LNCAP (cell line): ENCODE data around the gene PSTK.

Experiments used
- TF ChIP-seq, protein P1 (sequence below): fragments of 450-650 bp; IDR thresholded peaks from 2 replicates; pipeline ENCODE4 v1.5.1; 2017; ENCODE audit warnings: mild to moderate bottlenecking

The PSTK gene

DNA sequence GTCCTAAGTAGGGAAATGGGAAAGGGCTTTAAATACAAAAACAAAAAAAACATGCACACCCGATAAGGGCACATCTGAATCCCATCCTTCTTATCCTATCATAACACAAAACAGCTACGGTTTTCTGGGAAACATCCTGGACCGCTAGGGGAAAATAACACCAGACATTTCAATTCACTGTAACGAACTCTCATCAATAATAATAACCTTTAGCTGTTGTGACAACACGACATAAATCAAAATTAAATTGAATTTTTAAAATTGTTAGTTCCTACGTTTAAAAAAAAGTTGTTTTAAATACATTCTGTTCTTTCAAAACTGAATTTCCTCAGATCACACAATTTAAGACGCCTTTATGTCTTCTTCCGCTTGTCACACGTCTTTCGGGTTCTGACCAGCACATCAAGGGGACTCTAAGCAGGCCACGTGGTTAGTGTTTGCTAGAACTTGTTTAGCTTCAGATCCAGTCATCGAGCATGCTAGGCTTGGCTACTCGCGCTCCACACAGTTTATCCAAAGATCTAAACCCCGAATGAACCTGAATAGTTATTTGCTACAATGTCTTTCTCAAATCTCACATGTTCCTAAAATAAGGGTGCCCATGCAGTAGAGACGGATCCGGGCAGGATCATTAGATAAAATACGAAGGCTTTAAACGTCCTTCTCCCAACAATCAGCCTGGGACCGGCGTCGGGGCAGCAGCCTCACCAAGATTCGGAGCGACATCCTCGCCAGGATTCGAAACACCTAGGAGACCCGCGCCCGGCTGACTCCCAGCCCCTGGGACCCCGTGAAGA is 27.6 kb downstream of the PSTK start:
- TF ChIP-seq, protein P1, sequence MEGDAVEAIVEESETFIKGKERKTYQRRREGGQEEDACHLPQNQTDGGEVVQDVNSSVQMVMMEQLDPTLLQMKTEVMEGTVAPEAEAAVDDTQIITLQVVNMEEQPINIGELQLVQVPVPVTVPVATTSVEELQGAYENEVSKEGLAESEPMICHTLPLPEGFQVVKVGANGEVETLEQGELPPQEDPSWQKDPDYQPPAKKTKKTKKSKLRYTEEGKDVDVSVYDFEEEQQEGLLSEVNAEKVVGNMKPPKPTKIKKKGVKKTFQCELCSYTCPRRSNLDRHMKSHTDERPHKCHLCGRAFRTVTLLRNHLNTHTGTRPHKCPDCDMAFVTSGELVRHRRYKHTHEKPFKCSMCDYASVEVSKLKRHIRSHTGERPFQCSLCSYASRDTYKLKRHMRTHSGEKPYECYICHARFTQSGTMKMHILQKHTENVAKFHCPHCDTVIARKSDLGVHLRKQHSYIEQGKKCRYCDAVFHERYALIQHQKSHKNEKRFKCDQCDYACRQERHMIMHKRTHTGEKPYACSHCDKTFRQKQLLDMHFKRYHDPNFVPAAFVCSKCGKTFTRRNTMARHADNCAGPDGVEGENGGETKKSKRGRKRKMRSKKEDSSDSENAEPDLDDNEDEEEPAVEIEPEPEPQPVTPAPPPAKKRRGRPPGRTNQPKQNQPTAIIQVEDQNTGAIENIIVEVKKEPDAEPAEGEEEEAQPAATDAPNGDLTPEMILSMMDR, result no peak

DNA sequence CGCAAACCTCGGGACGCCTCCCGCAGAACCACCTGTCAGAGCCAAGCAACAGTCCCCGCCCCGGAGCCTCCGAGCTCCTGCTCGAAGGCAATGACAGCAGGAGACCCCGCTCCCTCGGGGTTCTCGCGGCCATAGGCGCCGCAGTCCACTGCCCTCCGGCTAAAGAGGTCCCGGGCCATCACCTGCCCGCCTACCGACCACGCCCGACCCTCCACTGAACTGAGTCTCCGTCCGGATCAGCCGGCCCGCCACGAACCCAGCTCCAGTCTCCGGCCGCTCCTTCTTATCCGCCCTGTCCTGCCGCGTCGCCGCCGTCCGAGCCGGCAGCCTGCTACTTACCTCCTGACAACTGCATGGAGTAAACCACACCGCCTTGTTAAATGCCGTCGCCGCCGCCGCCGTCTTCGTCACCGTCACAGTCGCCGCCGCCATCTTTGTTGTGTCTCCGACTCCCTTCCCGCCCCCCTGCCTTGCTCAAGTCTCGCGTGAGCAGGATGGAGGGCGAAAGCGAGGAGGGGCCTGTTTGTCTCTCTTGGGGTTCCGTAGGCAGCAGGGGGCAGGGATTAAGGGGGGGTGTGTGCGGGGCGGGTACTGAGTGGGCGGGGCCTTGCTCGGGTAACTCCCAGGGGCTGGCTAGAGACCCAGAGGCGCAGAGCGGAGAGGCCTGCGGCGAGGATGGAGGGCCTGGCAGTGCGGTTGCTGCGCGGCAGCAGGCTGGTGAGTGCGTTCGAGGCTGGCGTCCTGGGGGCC is 28.3 kb downstream of the PSTK start, which contains the start of the genes ACADSB and IKZF5:
Gene ACADSB (plus strand): TSS at position 652 of the 750 bp plus-strand sequence. CDS start 24 bp downstream, at position 676.
Gene IKZF5 (minus strand): TSS at position 441 of the 750 bp plus-strand sequence. CDS start 10,170 bp downstream, outside the sequence.
- TF ChIP-seq, protein P1, result no peak

DNA sequence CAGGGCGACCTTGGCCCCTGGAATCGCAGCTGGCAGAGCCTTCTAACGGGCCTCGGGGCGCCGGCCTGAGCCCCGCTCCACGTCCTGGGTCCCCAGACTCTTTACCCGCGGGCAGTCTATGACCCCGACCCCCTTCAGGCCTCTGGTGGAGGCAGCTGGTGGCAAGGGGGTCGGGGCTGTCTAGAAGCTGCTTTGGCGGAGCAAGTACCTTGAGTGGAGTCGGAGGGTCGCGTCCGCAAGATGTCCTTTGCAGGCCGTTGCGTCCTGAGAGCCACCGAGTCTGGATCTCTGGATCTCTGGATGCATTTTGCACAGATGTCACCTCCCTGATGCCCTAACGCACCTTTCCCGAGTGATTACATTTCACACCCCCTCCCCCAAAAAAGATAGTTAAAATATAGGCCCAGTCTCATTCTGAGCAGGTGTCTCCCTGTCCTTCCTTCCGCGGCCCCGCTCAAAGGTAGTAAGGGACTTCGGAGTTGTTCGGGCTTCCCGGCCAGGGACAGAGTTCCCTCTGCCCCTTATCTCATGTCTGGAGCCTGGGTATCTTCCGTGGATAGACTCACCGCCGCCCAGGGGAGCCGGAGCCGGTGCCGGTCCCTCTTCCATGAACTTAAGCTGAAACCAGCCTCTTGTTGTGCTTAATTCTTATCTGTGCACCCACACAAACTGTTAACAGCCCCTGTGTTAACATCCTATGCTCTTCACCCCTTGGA is 29.1 kb downstream of the PSTK start:
- TF ChIP-seq, protein P1, result no peak

DNA sequence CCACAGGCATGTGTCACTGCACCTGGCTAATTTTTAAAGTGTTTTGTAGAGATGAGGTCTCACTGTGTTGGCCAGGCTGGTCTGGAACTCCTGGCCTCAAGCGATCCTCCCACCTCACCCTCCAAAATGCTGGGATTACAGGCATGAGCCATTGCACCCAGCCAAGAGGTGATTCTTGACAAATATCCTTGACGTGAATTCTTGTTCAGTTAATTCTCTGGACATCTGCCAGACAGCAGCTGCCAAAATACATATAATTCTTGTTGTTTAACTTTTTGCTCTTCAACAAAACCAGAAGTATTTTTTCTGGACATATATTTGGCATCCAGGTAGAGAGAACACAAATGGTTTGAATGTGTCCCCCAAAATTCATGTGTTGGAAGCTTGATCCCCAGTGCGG is 31.8 kb downstream of the PSTK start:
- TF ChIP-seq, protein P1, result no peak

DNA sequence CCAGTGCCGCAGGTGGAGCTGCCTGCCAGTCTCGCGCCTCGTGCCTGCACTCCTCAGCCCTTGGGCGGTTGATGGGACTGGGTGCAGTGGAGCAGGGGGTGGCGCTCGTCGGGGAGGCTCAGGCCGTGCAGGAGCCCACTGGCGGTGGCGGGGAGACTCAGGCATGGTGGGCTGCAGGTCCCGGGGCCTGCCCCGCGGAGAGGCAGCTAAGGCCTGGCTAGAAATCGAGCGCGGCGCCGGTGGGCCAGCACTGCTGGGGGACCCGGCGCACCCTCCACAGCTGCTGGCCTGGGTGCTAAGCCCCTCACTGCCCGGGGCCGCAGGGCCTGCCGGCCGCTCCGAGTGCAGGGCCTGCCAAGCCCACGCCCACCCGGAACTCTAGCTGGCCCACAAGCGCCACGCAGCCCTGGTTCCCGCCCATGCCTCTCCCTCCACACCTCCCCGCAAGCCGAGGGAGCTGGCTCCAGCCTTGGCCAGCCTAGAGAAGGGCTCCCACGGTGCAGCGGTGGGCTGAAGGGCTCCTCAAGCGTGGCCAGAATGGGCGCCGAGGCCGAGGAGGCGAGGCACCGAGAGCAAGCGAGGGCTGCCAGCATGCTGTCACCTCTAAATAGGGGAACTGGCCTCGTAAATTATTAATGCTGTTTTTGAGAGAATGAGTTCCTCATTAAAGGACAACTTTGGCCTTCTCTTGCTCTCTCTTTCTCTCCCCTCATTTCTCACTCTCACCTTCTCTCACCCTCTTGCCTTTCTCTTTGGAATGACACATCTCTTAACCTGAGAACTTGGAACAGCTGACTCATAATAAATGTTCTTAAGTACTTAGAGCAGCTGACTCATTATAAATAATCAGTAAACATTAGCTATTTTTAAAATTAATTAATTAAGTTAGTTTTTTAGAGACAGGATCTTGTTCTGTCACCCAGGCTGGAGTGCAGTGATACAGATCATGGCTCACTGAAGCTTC is 33.5 kb downstream of the PSTK start:
- TF ChIP-seq, protein P1, result no peak

DNA sequence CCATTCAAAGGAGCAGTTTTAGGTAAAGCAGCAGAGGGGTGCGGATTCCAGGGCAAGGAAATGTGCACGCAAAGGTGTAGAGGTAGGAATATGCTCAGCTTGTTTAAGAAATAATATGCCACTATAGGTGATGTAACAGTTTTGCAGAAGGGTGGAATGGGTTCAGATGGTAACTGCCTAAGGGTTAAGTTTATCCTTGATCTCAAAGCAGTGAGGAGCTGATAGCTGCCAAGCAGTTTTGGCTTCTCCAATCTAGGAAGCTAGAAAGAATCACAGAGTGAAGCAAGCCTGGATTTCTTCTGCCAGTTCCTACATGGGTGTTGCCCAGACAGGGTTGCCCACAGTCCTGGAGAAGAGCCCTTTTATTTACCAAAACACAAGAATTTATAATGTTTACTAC is 34.6 kb downstream of the PSTK start:
- TF ChIP-seq, protein P1, result no peak
